MM.1S (cell line): ENCODE data around the gene HIVEP2.

Experiments
- DNase-seq: peaks from one replicate; pipeline ENCODE4 v3.0.0-alpha.2; 2015
- H2AFZ ChIP-seq: fragments of 300-600 bp; sonication (generic); 2 replicates; pipeline ENCODE4 v1.6.0; 2016; ENCODE audit warnings: antibody characterized with exemption, low read length
- H3F3A ChIP-seq: fragments of 300-600 bp; sonication (generic); 2 replicates; pipeline ENCODE4 v1.6.1; 2016; ENCODE audit warnings: mild to moderate bottlenecking, antibody characterized with exemption, low read length, moderate library complexity, mixed read lengths; ENCODE audit not compliant: insufficient read depth
- H3K27ac ChIP-seq: fragments of 300-600 bp; sonication (generic); 2 replicates; pipeline ENCODE4 v1.5.1; 2016; ENCODE audit warnings: mild to moderate bottlenecking, low read length
- H3K27me3 ChIP-seq: fragments of 300-600 bp; sonication (generic); replicated peaks from 2 replicates; pipeline ENCODE4 v1.6.0; 2016; ENCODE audit warnings: low read length; ENCODE audit not compliant: insufficient read depth
- H3K36me3 ChIP-seq: fragments of 300-600 bp; sonication (generic); replicated peaks from 2 replicates; pipeline ENCODE4 v1.6.1; 2016; ENCODE audit warnings: mild to moderate bottlenecking, low read length, mixed read lengths; ENCODE audit not compliant: insufficient read depth
- H3K4me1 ChIP-seq: fragments of 300-600 bp; sonication (generic); 2 replicates; pipeline ENCODE4 v1.6.1; 2016; ENCODE audit warnings: low read length, mixed read lengths
- H3K4me2 ChIP-seq: fragments of 300-600 bp; sonication (generic); 2 replicates; pipeline ENCODE4 v1.6.0; 2016; ENCODE audit warnings: low read depth, low read length
- H3K4me3 ChIP-seq: fragments of 300-600 bp; sonication (generic); 2 replicates; pipeline ENCODE4 v1.5.1; 2016; ENCODE audit warnings: low read length, mixed read lengths
- H3K79me2 ChIP-seq: fragments of 300-600 bp; sonication (generic); 2 replicates; pipeline ENCODE4 v1.6.1; 2016; ENCODE audit warnings: mixed run types, low read length, mixed read lengths
- H3K9ac ChIP-seq: fragments of 300-600 bp; sonication (generic); 2 replicates; pipeline ENCODE4 v1.6.1; 2016; ENCODE audit warnings: low read length, mixed read lengths
- H3K9me2 ChIP-seq: fragments of 300-600 bp; sonication (generic); replicated peaks from 2 replicates; pipeline ENCODE4 v1.6.1; 2016; ENCODE audit warnings: mild to moderate bottlenecking, low read length, mixed read lengths; ENCODE audit not compliant: insufficient read depth
- H3K9me3 ChIP-seq: fragments of 300-600 bp; sonication (generic); replicated peaks from 2 replicates; pipeline ENCODE4 v1.6.1; 2016; ENCODE audit warnings: mild to moderate bottlenecking, low read length, mixed read lengths; ENCODE audit not compliant: insufficient read depth
- H4K20me1 ChIP-seq: fragments of 300-600 bp; sonication (generic); 2 replicates; pipeline ENCODE4 v1.6.1; 2016; ENCODE audit warnings: mild to moderate bottlenecking, low read length, moderate library complexity, mixed read lengths; ENCODE audit not compliant: insufficient read depth
- CTCF ChIP-seq: fragments of 300-600 bp; sonication (generic); IDR thresholded peaks from 2 replicates; pipeline ENCODE4 v1.5.1; 2016; ENCODE audit warnings: antibody characterized with exemption, low read length, mixed read lengths
- EZH2 ChIP-seq: fragments of 300-600 bp; sonication (generic); optimal IDR thresholded peaks from 2 replicates; pipeline ENCODE3; 2017; ENCODE audit warnings: low read depth, mild to moderate bottlenecking, antibody characterized with exemption, low read length, mixed read lengths
- EZH2phosphoT487 ChIP-seq: fragments of 300-600 bp; sonication (generic); IDR thresholded peaks from 2 replicates; pipeline ENCODE4 v1.6.1; 2018; ENCODE audit warnings: antibody characterized with exemption, low read length

The HIVEP2 gene

GRCh38 chr6:142918339-142919042 lies 26.5 kb downstream of the HIVEP2 start:
- Histone ChIP-seq H3K79me2 (no peaks in the 10 kb centered on the region), H3K36me3 (no peaks in the 10 kb centered on the region), H3K9ac (no peak overlapping the region), H3F3A (peaks cover 5% of the 10 kb centered on the region; the same call in 1 of the 2 replicates), H4K20me1 (no peaks in the 10 kb centered on the region), H3K4me3 (no peak overlapping the region), H3K27me3 (no peaks in the 10 kb centered on the region), H2AFZ (no peak overlapping the region), H3K4me2 (no peak overlapping the region), H3K9me3 (no peaks in the 10 kb centered on the region), H3K9me2 (no peaks in the 10 kb centered on the region), H3K4me1 (0 out of 2 replicates have a peak, but pooled peaks cover 7% of the 10 kb centered on the region), H3K27ac (no peak overlapping the region)
- TF ChIP-seq CTCF (no peak), EZH2phosphoT487 (no peak), EZH2 (no peak)
- DNase-seq = no peak

GRCh38 chr6:142916881-142917280 lies 28.1 kb downstream of the HIVEP2 start:
- H3K27ac ChIP-seq = no peak overlapping the region
- DNase-seq = no peak
- no peaks in the 10 kb centered on the region for H3K79me2 ChIP-seq
- H3K27me3 ChIP-seq = no peaks in the 10 kb centered on the region
- H3K4me3 ChIP-seq = no peak overlapping the region
- no peak for TF ChIP-seq EZH2phosphoT487
- TF ChIP-seq CTCF = no peak
- TF ChIP-seq EZH2 = no peak
- H3K36me3 ChIP-seq = no peaks in the 10 kb centered on the region
- no peaks in the 10 kb centered on the region for H4K20me1 ChIP-seq
- no peaks in the 10 kb centered on the region for H3K9me3 ChIP-seq
- no peak overlapping the region for H2AFZ ChIP-seq
- H3F3A ChIP-seq = peaks cover 5% of the 10 kb centered on the region; the same call in 1 of the 2 replicates
- H3K4me2 ChIP-seq = no peak overlapping the region
- H3K4me1 ChIP-seq = 0 out of 2 replicates have a peak, but pooled peaks cover 9% of the 10 kb centered on the region
- no peaks in the 10 kb centered on the region for H3K9me2 ChIP-seq
- no peak overlapping the region for H3K9ac ChIP-seq

GRCh38 chr6:142914937-142915697 lies 29.9 kb downstream of the HIVEP2 start:
- H2AFZ ChIP-seq = no peak overlapping the region
- H3K4me2 ChIP-seq = no peak overlapping the region
- DNase-seq = no peak
- no peaks in the 10 kb centered on the region for H3K27me3 ChIP-seq
- H3K9me2 ChIP-seq = no peaks in the 10 kb centered on the region
- H3K27ac ChIP-seq = no peak overlapping the region
- H3F3A ChIP-seq = peaks cover 5% of the 10 kb centered on the region; the same call in 1 of the 2 replicates
- H3K4me3 ChIP-seq = no peak overlapping the region
- no peaks in the 10 kb centered on the region for H3K79me2 ChIP-seq
- TF ChIP-seq CTCF (no peak), EZH2 (no peak), EZH2phosphoT487 (no peak)
- H4K20me1 ChIP-seq = no peaks in the 10 kb centered on the region
- H3K9ac ChIP-seq = no peak overlapping the region
- H3K4me1 ChIP-seq = 0 out of 2 replicates have a peak, but pooled peaks cover 9% of the 10 kb centered on the region
- no peaks in the 10 kb centered on the region for H3K36me3 ChIP-seq
- H3K9me3 ChIP-seq = no peaks in the 10 kb centered on the region
